ENCODE data around the gene MAGEB3.

The MAGEB3 gene

DNA sequence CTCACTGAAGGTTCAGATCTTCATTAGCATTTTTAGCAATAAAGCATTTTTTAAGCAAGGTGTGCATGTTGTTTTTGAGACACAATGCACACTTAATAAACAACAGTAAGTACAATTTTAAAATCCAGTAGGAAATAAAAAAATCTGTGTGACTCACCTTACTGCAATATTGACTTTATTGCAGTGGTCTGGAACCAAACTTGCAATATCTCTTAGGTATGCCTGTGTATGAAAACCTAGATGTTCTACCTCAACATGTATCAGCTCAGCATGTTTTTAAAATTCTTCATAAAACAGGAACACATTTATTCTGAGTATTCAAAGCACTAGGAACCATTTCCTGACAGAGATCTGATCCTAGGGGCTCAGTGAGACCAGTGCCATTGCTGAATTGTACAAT, 52.1 kb downstream of the MAGEB3 start:
- no peak for DNase-seq

DNA sequence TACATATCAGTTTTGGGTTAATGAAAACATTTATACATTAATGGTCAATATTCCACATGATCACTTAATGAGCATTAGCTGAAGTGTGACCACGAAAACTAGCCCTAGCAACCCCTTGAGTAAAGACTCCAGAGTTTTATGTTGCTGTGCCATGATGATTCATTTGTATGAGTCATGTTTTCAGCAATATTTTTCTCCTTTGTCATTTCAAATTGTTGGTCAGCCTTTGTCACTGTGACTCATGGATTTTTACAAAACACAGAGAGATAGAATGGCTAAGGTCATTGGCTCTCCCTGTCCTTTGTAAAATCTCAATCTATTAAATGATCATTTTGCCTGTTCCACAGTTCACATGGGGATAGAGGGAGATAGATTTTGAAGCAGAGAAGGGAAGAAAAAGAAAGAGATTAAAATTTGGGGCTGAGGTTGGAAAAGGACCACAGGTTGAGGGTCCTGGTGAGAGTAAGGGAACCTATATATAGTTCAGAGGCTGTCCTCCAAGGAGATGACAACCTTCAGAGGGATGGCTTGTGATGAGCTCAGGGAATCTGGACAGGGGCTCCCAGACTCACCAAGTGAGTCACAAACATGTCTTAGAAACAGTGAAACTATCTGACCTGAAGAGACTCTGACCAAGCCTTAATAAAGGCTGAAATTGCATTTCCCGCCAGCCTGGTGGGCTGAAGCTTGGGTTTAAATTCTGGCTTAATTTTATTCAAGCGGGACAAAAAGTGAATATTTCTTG, 53.2 kb downstream of the MAGEB3 start:
- no peak for DNase-seq

Measured in NCI-H82 (cell line).